Body of pancreas (tissue), 4 donors: ENCODE measurements around the gene THSD4. TPM values are rescaled to one million over a fixed set of nuclear protein-coding genes. Genes with fewer than 3 reads are reported as not detected.

ENCODE experiments used
- ATAC-seq: fragments of 150-250 bp; one replicate; pipeline ENCODE4 v1.9.1; 2016
- DNase-seq, 4 donors: peaks; one replicate each; pipeline ENCODE4 v3.0.0-alpha.2; 2019
- H3K27ac ChIP-seq, 4 donors: fragments of 200-600 bp; sonication (generic); 1 replicate in 3 of 4; 2 replicates in 1 of 4; pipeline versions ENCODE4 v1.5.1 to v1.6.1; 2016 to 2019; ENCODE audit warnings: mild to moderate bottlenecking in 1 of 4, mixed read lengths in 1 of 4, moderate library complexity in 1 of 4
- H3K27me3 ChIP-seq, 2 donors: fragments of 200-600 bp; sonication (generic); one replicate each; pipeline ENCODE4 v1.6.0; 2016; ENCODE audit warnings: mild to moderate bottlenecking in 1 of 2
- H3K36me3 ChIP-seq, 2 donors: fragments of 200-600 bp; sonication (generic); replicated peaks in 1 of 2; 2 replicates each; pipeline ENCODE4 v1.5.1; 2016; ENCODE audit warnings: low read depth in 2 of 2; ENCODE audit not compliant: insufficient read depth in 1 of 2
- H3K4me1 ChIP-seq: fragments of 200-600 bp; sonication (generic); one replicate; pipeline ENCODE4 v1.6.0; 2016
- H3K4me3 ChIP-seq, 2 donors: fragments of 200-600 bp; sonication (generic); 1 replicate in 1 of 2; 2 replicates in 1 of 2; pipeline ENCODE4 v1.5.1; 2016 to 2019
- H3K9me3 ChIP-seq, 3 donors: fragments of 200-600 bp; sonication (generic); 1 replicate in 2 of 3; 2 replicates in 1 of 3; pipeline ENCODE4 v1.5.1; 2016
- CTCF ChIP-seq, 7 experiments: fragments of 450-650 bp in 4 of 7; fragments of 200-600 bp in 3 of 7; sonication (generic) in 3 of 7; IDR thresholded peaks; one replicate each; pipeline ENCODE4 v1.5.1; 2016 to 2019; ENCODE audit warnings: antibody characterized with exemption in 7 of 7
- POLR2A ChIP-seq, 3 donors: fragments of 450-650 bp; IDR thresholded peaks; one replicate each; pipeline ENCODE4 v1.6.1; 2016; ENCODE audit warnings: antibody characterized with exemption in 3 of 3, mild to moderate bottlenecking in 2 of 3
- WGBS, 2 donors: methylation state at CpG; one replicate each; pipeline ENCODE4 v1.1.5; 2017; 5-methylcytosine and 5-hydroxymethylcytosine counted together
- intact Hi-C: fragments of 100-400 bp; cut with DNase I; formaldehyde crosslinking; loops from one replicate; pipeline ENCODE4 v1.15.1; 2023
- total RNA-seq, 2 donors: library from RNA; depleted of rRNA; stranded (reverse); fragments of >200 nt; gene quantifications; one replicate each; pipeline ENCODE4 v1.1.0, GENCODE V29; 2016

THSD4 gene
- total RNA-seq, 2 donors from 2014 or later = 12.9 to 16.1 TPM

- Histone ChIP-seq H3K27me3 (no peaks in the 10 kb centered on the region), H3K4me3 (no peak overlapping the region), H3K9me3 (no peaks in the 10 kb centered on the region), H3K27ac (no peak overlapping the region), H3K4me1 (no peaks in the 10 kb centered on the region), H3K36me3 (no peaks in the 10 kb centered on the region)
- TF ChIP-seq CTCF (IDR thresholded peaks at IDR 0.05) = no peak
- no peak for TF ChIP-seq POLR2A (IDR thresholded peaks at IDR 0.05)
- ATAC-seq (no peak), DNase-seq (no peak)
- intact Hi-C loops = no loop called here
- WGBS, 2 donors = 56 to 60% methylated on average over 1 of the region's 1 CpG
These were observed 123.7 kb downstream of the THSD4 start for GRCh38 chr15:71238926-71239325.

GRCh38 chr15:71239592-71240364, 124.5 kb downstream of the THSD4 start:
- Histone ChIP-seq H3K9me3 (no peaks in the 10 kb centered on the region), H3K4me3 (no peak overlapping the region), H3K4me1 (no peaks in the 10 kb centered on the region), H3K36me3 (no peaks in the 10 kb centered on the region), H3K27me3 (no peaks in the 10 kb centered on the region), H3K27ac (no peak overlapping the region)
- DNase-seq (no peak), ATAC-seq (no peak)
- no peak for TF ChIP-seq POLR2A (IDR thresholded peaks at IDR 0.05)
- WGBS, 2 donors = 62 to 65% methylated on average over 10 of the region's 10 CpGs
- intact Hi-C loops = no loop called here

DNA sequence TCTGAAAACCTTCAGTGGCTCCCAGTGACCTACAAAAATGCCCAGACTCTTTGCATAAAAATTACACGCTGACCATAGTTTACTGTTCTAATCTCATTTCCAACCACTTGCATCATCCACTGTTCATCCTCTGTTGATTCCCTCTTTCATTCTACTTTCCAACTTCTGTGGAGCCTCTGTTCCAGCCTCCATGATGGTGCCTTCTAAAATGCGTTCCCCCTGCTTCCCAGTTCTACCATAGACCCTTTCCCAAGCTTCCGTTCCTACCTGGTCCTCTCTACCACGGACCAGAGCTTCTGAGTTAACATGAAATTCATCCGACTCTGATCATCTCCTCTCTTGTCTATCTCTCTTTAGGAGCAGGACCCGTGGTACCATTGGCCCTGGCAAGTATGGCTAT, 127.0 kb downstream of the THSD4 start:
- intact Hi-C loops = no loop called here
- Histone ChIP-seq H3K9me3 (no peaks in the 10 kb centered on the region), H3K4me3 (no peak overlapping the region), H3K27ac (no peak overlapping the region), H3K4me1 (no peaks in the 10 kb centered on the region), H3K36me3 (no peaks in the 10 kb centered on the region), H3K27me3 (no peaks in the 10 kb centered on the region)
- DNase-seq = no peak
- 84 to 93% methylated on average over 6 of the region's 6 CpGs for WGBS, 2 donors
- TF ChIP-seq POLR2A (IDR thresholded peaks at IDR 0.05) = no peak
- TF ChIP-seq CTCF (IDR thresholded peaks at IDR 0.05) = no peak
- ATAC-seq = no peak

- DNase-seq = no peak
- H3K9me3 ChIP-seq = no peaks in the 10 kb centered on the region
- no peak for ATAC-seq
- intact Hi-C loops = no loop called here
- no peaks in the 10 kb centered on the region for H3K36me3 ChIP-seq
- H3K27me3 ChIP-seq = no peaks in the 10 kb centered on the region
- H3K4me1 ChIP-seq = peaks cover 5% of the 10 kb centered on the region
- TF ChIP-seq CTCF (IDR thresholded peaks at IDR 0.05) = no peak
- TF ChIP-seq POLR2A (IDR thresholded peaks at IDR 0.05) = no peak
- WGBS, 2 donors = 91 to 97% methylated on average over 2 of the region's 2 CpGs
- no peak overlapping the region for H3K27ac ChIP-seq
- no peak overlapping the region for H3K4me3 ChIP-seq
These were observed 129.0 kb downstream of the THSD4 start for GRCh38 chr15:71244250-71244649.

GRCh38 chr15:71245588-71245987, 130.3 kb downstream of the THSD4 start:
- Histone ChIP-seq H3K4me3 (no peak overlapping the region), H3K9me3 (no peaks in the 10 kb centered on the region), H3K36me3 (no peaks in the 10 kb centered on the region), H3K4me1 (peaks cover 5% of the 10 kb centered on the region), H3K27me3 (no peaks in the 10 kb centered on the region), H3K27ac (no peak overlapping the region)
- DNase-seq (no peak), ATAC-seq (no peak)
- TF ChIP-seq CTCF (IDR thresholded peaks at IDR 0.05) (no peak), POLR2A (IDR thresholded peaks at IDR 0.05) (no peak)
- intact Hi-C loops = no loop called here
- 63 to 85% methylated on average over 2 of the region's 2 CpGs for WGBS, 2 donors
